Osteoblast (primary cell): ENCODE results near the gene MRPL16. TPM values are rescaled to one million over a fixed set of nuclear protein-coding genes. Genes with fewer than 3 reads are reported as not detected.
"Not testable (repeated sequence)": the region's sequence is repeated elsewhere in the genome, so short reads cannot be mapped to it uniquely, and the experiment has no call there.

ENCODE experiments used
- DNase-seq: peaks from one replicate; pipeline ENCODE4 v3.0.0; 2011; ENCODE audit warnings: low spot score, mixed read lengths; ENCODE audit not compliant: insufficient read length; ENCODE audit errors: missing footprints
- H2AFZ ChIP-seq: 2 replicates; pipeline ENCODE4 v1.6.0; 2011; ENCODE audit warnings: mild to moderate bottlenecking, low read length
- H3K27ac ChIP-seq: 2 replicates; pipeline ENCODE4 v1.5.1; 2011; ENCODE audit warnings: mild to moderate bottlenecking, low read depth, low read length, moderate library complexity
- H3K27me3 ChIP-seq: 2 replicates; pipeline ENCODE4 v1.6.0; 2012; ENCODE audit warnings: mild to moderate bottlenecking, control low read depth, inconsistent platforms, low read length, moderate library complexity; ENCODE audit not compliant: insufficient read depth
- H3K36me3 ChIP-seq: 2 replicates; pipeline ENCODE4 v1.5.1; 2011; ENCODE audit warnings: mild to moderate bottlenecking, low read length, control low read depth, moderate library complexity; ENCODE audit not compliant: insufficient read depth
- H3K4me1 ChIP-seq: 2 replicates; pipeline ENCODE4 v1.5.1; 2011; ENCODE audit warnings: mild to moderate bottlenecking, low read length, control low read depth, moderate library complexity; ENCODE audit not compliant: insufficient read depth
- H3K4me2 ChIP-seq: 2 replicates; pipeline ENCODE4 v1.6.0; 2011; ENCODE audit warnings: mild to moderate bottlenecking, low read length; ENCODE audit not compliant: insufficient read depth
- H3K4me3 ChIP-seq: fragments of 200-600 bp; sonication (generic); 3 replicates; pipeline ENCODE4 v1.5.1; 2012; ENCODE audit warnings: mild to moderate bottlenecking, low read length, inconsistent platforms; ENCODE audit not compliant: insufficient read depth
- H3K79me2 ChIP-seq: 2 replicates; pipeline ENCODE4 v1.6.0; 2012; ENCODE audit warnings: mild to moderate bottlenecking, low read length, control low read depth, inconsistent platforms; ENCODE audit not compliant: insufficient read depth
- H3K9me3 ChIP-seq: 2 replicates; pipeline ENCODE4 v1.5.1; 2011; ENCODE audit warnings: low read depth, low read length, control low read depth
- H4K20me1 ChIP-seq: 2 replicates; pipeline ENCODE4 v1.6.0; 2012; ENCODE audit warnings: mild to moderate bottlenecking, low read length, control low read depth; ENCODE audit not compliant: insufficient read depth
- CTCF ChIP-seq: IDR thresholded peaks from 2 replicates; pipeline ENCODE4 v1.5.1; 2011; ENCODE audit warnings: mild to moderate bottlenecking, low read depth, low read length, moderate library complexity; ENCODE audit errors: extremely low read depth
- total RNA-seq: library from RNA; depleted of rRNA; stranded (reverse); fragments of >200 nt; gene quantifications from 2 replicates; pipeline ENCODE4 v1.2.3, GENCODE V29; 2012

Gene MRPL16
- total RNA-seq, 1 donor: 32.9 TPM

DNA sequence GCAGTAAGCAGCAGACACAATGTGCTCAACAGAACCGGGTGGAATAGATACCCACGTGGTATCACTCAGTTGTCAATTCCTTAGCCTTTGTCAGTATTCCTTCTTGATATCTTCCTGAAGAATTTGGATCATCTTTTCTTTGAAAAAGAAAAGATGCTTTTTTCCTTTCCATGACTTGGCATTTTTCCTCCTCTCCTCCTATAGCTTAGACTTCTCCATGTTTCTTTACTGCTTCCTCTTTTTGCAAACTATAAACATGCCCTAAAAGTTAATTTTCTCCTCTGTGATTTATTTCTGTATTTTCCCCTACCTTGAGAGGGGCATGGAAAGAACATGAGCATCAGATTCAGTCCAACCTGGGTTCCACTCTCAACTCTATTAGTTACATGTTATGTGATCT is 23.0 kb upstream of the MRPL16 start:
- Histone ChIP-seq H3K4me3 (no peak overlapping the region), H3K4me1 (no peaks in the 10 kb centered on the region), H3K36me3 (no peaks in the 10 kb centered on the region), H3K27ac (no peak overlapping the region), H4K20me1 (no peaks in the 10 kb centered on the region), H3K79me2 (no peaks in the 10 kb centered on the region), H2AFZ (no peak overlapping the region), H3K4me2 (no peak overlapping the region), H3K9me3 (no peaks in the 10 kb centered on the region), H3K27me3 (no peaks in the 10 kb centered on the region)
- TF ChIP-seq CTCF: no peak
- DNase-seq: no peak

GRCh38 chr11:59829358-59829757 is 18.8 kb upstream of the MRPL16 start:
- Histone ChIP-seq H3K4me2 (no peak overlapping the region), H3K4me1 (no peaks in the 10 kb centered on the region), H3K27me3 (no peaks in the 10 kb centered on the region), H3K27ac (no peak overlapping the region), H2AFZ (no peak overlapping the region), H3K36me3 (no peaks in the 10 kb centered on the region), H3K79me2 (no peaks in the 10 kb centered on the region), H3K4me3 (no peak overlapping the region), H3K9me3 (no peaks in the 10 kb centered on the region), H4K20me1 (no peaks in the 10 kb centered on the region)
- TF ChIP-seq CTCF: no peak
- DNase-seq: no peak

DNA sequence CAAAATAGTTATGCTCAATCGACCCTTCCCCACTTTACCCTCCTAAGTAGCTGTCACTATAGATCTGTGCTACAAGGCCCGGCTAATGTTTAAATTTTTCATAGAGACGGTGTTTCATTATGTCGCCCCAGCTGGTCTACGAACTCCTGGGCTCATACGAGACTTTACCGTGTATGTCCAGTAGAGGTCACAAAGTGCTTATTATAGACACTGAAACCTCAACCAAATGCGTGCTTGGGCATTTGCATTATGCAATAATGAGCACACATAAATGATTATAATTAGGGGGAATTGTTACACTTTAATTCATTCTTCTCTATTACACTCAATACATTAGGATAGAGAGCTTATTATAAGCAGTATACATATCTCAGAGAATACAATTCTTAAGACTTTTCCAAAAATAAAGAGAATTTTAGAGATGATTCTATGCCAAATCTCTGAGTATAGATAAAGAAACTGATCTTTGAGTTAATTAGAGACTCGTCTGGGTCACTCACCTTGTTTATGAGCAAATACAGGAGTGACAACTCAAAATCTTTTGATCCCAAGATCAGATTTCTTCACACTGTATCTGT is 12.5 kb upstream of the MRPL16 start:
- H3K4me2 ChIP-seq: peak overlapping the region; percentile 61
- H3K79me2 ChIP-seq: no peaks in the 10 kb centered on the region
- H2AFZ ChIP-seq: peak overlapping the region; percentile 51
- no peaks in the 10 kb centered on the region for H3K9me3 ChIP-seq
- no peaks in the 10 kb centered on the region for H4K20me1 ChIP-seq
- no peaks in the 10 kb centered on the region for H3K36me3 ChIP-seq
- H3K4me1 ChIP-seq: no peaks in the 10 kb centered on the region
- TF ChIP-seq CTCF: peak; percentile 56
- DNase-seq: peak; percentile 75
- peaks cover 2% of the 10 kb centered on the region for H3K27me3 ChIP-seq
- H3K4me3 ChIP-seq: no peak overlapping the region
- H3K27ac ChIP-seq: no peak overlapping the region

GRCh38 chr11:59818572-59818971 is 8.0 kb upstream of the MRPL16 start:
- Histone ChIP-seq H4K20me1 (no peaks in the 10 kb centered on the region), H3K79me2 (no peaks in the 10 kb centered on the region), H3K4me3 (no peak overlapping the region), H3K36me3 (no peaks in the 10 kb centered on the region), H3K4me1 (no peaks in the 10 kb centered on the region), H3K27me3 (peaks cover 2% of the 10 kb centered on the region), H3K4me2 (no peak overlapping the region), H3K27ac (no peak overlapping the region), H2AFZ (no peak overlapping the region), H3K9me3 (no peaks in the 10 kb centered on the region)
- no peak for TF ChIP-seq CTCF
- DNase-seq: no peak

DNA sequence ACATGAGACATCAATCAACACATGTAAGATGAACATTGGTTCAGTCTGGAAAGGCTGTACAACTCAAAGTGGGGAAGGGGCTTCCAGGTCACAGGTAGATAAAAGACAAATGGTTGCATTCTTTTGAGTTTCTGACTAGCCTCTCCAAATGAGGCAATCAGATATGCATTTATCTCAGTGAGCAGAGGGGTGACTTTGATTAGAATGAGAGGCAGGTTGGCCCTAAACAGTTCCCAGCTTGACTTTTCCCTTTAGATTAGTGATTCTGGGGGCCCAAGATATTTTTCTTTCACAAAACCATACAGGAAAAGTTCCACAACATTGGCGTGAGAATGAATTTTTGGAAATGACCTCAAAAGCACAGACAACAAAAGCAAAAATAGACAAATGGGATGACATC is 5.9 kb upstream of the MRPL16 start:
- H3K4me3 ChIP-seq, H4K20me1 ChIP-seq, H3K27me3 ChIP-seq, H3K9me3 ChIP-seq, H3K27ac ChIP-seq, DNase-seq, H3K4me2 ChIP-seq, H3K4me1 ChIP-seq, H3K36me3 ChIP-seq, H2AFZ ChIP-seq, H3K79me2 ChIP-seq: not testable (repeated sequence)
